AG20443 (cell line): ENCODE results near the gene KIF6.

Experiments
- DNase-seq: peaks from one replicate; pipeline ENCODE4 v3.0.0; 2012; ENCODE audit warnings: low spot score, mixed read lengths

The KIF6 gene

GRCh38 chr6:39664173-39664572 lies 61.0 kb downstream of the KIF6 start:
- DNase-seq, result no peak

GRCh38 chr6:39657355-39658135 lies 67.7 kb downstream of the KIF6 start:
- DNase-seq, result no peak

- DNase-seq, result no peak
These were observed 71.1 kb downstream of the KIF6 start for GRCh38 chr6:39654121-39654520.

- no peak for DNase-seq
These were observed 71.6 kb downstream of the KIF6 start for GRCh38 chr6:39653612-39654011.

- DNase-seq, result no peak
These were observed 75.2 kb downstream of the KIF6 start for GRCh38 chr6:39649996-39650395.

GRCh38 chr6:39646751-39647420 lies 78.3 kb downstream of the KIF6 start:
- DNase-seq, result no peak

GRCh38 chr6:39642270-39642669 lies 82.9 kb downstream of the KIF6 start:
- no peak for DNase-seq

GRCh38 chr6:39638126-39638822 lies 86.9 kb downstream of the KIF6 start:
- no peak for DNase-seq

GRCh38 chr6:39634646-39635341 lies 90.4 kb downstream of the KIF6 start:
- DNase-seq, result no peak

- no peak for DNase-seq
These were observed 100.0 kb downstream of the KIF6 start for GRCh38 chr6:39625209-39625608.

- DNase-seq, result no peak
These were observed 101.5 kb downstream of the KIF6 start for GRCh38 chr6:39623750-39624149.

- DNase-seq, result no peak
These were observed 107.7 kb downstream of the KIF6 start for GRCh38 chr6:39617520-39617919.

GRCh38 chr6:39617026-39617425 lies 108.2 kb downstream of the KIF6 start:
- no peak for DNase-seq

GRCh38 chr6:39615622-39616021 lies 109.6 kb downstream of the KIF6 start:
- DNase-seq, result no peak

GRCh38 chr6:39614393-39614950 lies 110.7 kb downstream of the KIF6 start:
- no peak for DNase-seq

GRCh38 chr6:39610221-39610620 lies 115.0 kb downstream of the KIF6 start:
- no peak for DNase-seq

GRCh38 chr6:39608652-39609345 lies 116.4 kb downstream of the KIF6 start:
- DNase-seq, result no peak

GRCh38 chr6:39602601-39603519 lies 122.3 kb downstream of the KIF6 start:
- no peak for DNase-seq

GRCh38 chr6:39599973-39600372 lies 125.2 kb downstream of the KIF6 start:
- peak; percentile 22 for DNase-seq

- DNase-seq, result no peak
These were observed 125.9 kb downstream of the KIF6 start for GRCh38 chr6:39599341-39599740.
